Inflammatory macrophage treated with lipopolysaccharide for 1 hour (primary cell): ENCODE data around the gene GREM1.

Source experiments
- DNase-seq, 2 donors: peaks; one replicate each; pipeline ENCODE4 v3.0.0-alpha.2; 2020 to 2022

The GREM1 gene

GRCh38 chr15:32732574-32733157 is 14.9 kb downstream of the GREM1 start:
- no peak for DNase-seq

GRCh38 chr15:32733281-32733680 is 15.5 kb downstream of the GREM1 start:
- DNase-seq = no peak

- no peak for DNase-seq
Observed at GRCh38 chr15:32735989-32736700, 18.3 kb downstream of the GREM1 start.

- DNase-seq = no peak
Observed at GRCh38 chr15:32736701-32737061, 18.9 kb downstream of the GREM1 start.

GRCh38 chr15:32737304-32737703 is 19.5 kb downstream of the GREM1 start:
- no peak for DNase-seq

GRCh38 chr15:32738666-32739065 is 20.9 kb downstream of the GREM1 start:
- DNase-seq = no peak

GRCh38 chr15:32739522-32740063 is 21.8 kb downstream of the GREM1 start:
- no peak for DNase-seq

- DNase-seq = peak in 1 of 2 donors; percentile 22
Observed at GRCh38 chr15:32743411-32744140, 25.8 kb downstream of the GREM1 start.

GRCh38 chr15:32746116-32746857 is 28.5 kb downstream of the GREM1 start:
- DNase-seq = no peak

GRCh38 chr15:32747921-32748342 is 30.1 kb downstream of the GREM1 start:
- DNase-seq = no peak

- DNase-seq = no peak
Observed at GRCh38 chr15:32750979-32751378, 33.2 kb downstream of the GREM1 start.

GRCh38 chr15:32757426-32757825 is 39.6 kb downstream of the GREM1 start:
- no peak for DNase-seq

- no peak for DNase-seq
Observed at GRCh38 chr15:32763295-32763694, 45.5 kb downstream of the GREM1 start.

- DNase-seq = no peak
Observed at GRCh38 chr15:32765236-32765635, 47.4 kb downstream of the GREM1 start.

GRCh38 chr15:32766101-32766500 is 48.3 kb downstream of the GREM1 start:
- DNase-seq = no peak

GRCh38 chr15:32767236-32767635 is 49.4 kb downstream of the GREM1 start:
- no peak for DNase-seq

GRCh38 chr15:32774022-32774421 is 56.2 kb downstream of the GREM1 start:
- no peak for DNase-seq

- DNase-seq = no peak
Observed at GRCh38 chr15:32775103-32775502, 57.3 kb downstream of the GREM1 start.

- DNase-seq = no peak
Observed at GRCh38 chr15:32778391-32779176, 60.8 kb downstream of the GREM1 start.

GRCh38 chr15:32781781-32782180 is 64.0 kb downstream of the GREM1 start:
- DNase-seq = no peak

GRCh38 chr15:32784581-32784980 is 66.8 kb downstream of the GREM1 start:
- DNase-seq = no peak

- no peak for DNase-seq
Observed at GRCh38 chr15:32786906-32787305, 69.1 kb downstream of the GREM1 start.
